BJ (cell line): ENCODE results near the gene EMP1. TPM values are rescaled to one million over a fixed set of nuclear protein-coding genes. Genes with fewer than 3 reads are reported as not detected.

Experiments used
- CTCF ChIA-PET: fragments of 350-600 bp; formaldehyde crosslinking; extraction: SDS; loops from one replicate; lab custom pipeline; 2021; ENCODE audit warnings: antibody characterized with exemption, inconsistent platforms; lab: Yijun Ruan, JAX
- POLR2A ChIA-PET: fragments of 300-600 bp; sonication (Branson Sonifier 250); formaldehyde crosslinking; extraction: SDS; loops from one replicate; lab custom pipeline; 2021; ENCODE audit warnings: antibody characterized with exemption; lab: Charles Lee
- DNase-seq: peaks from one replicate; pipeline ENCODE4 v3.0.0-alpha.2; 2011; ENCODE audit warnings: low read depth
- H3K27me3 ChIP-seq: 2 replicates; pipeline ENCODE4 v1.6.0; 2011; ENCODE audit warnings: low read length; ENCODE audit not compliant: control insufficient read depth, insufficient read depth
- H3K36me3 ChIP-seq: 2 replicates; pipeline ENCODE4 v1.5.1; 2011; ENCODE audit warnings: low read length; ENCODE audit not compliant: control insufficient read depth, insufficient read depth
- H3K4me3 ChIP-seq: 2 replicates; pipeline ENCODE4 v1.5.1; 2011; ENCODE audit warnings: low read depth, mild to moderate bottlenecking, control low read depth, low read length
- polyA plus RNA-seq: library from polyadenylated mRNA; depleted of rRNA; stranded (reverse); fragments of >200 nt; gene quantifications from 2 replicates; pipeline ENCODE4 v1.2.3, GENCODE V29; 2011
- TF ChIP-seq, protein P1 (sequence below): IDR thresholded peaks from 2 replicates; pipeline ENCODE4 v1.5.1; 2011; ENCODE audit warnings: low read depth, mild to moderate bottlenecking, control low read depth, inconsistent platforms, low read length, moderate library complexity; ENCODE audit not compliant: insufficient read depth

The EMP1 gene
- polyA plus RNA-seq, 1 experiment: 258 TPM

DNA sequence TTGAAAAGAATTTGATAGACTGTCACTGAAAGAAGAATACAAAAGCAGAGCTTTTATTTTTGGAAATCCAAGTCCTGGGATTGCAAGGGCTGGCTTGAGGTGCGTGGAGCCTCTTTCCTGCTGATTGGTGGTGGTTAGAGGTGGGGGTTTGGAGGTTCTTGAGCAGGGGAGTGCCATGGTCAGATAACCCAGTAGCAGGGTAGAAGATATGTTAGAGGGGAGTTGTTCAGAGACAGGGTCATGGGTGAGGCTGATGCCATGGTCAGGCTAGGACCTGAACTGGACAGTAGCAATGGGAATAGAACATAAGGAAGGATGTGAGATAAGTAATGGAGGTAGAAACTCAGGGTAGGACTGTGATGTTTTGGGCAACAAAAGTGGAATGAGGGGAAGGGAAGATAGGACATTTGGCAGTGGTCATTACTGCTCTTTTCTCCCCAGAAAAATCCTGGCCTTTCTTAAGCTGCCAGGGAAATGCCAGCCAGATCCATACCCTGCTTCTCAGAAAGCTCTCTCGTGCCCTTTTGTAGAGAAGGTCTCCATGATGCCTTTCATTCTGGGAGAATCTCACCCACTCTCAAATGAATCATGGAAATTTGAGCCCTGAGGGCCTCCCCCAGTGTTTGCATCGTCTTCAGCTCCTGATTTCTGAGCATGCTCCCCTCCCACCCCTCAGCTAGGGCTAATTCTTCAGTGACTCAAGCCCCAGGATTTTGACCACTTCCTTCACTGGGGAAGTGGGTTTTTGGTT lies 9.5 kb downstream of the EMP1 start:
- CTCF ChIA-PET: interaction anchor here (0.7 to 7.9 kb wide), 5 partner anchors 17 to 182 kb away, joined by 3 to 99 read pairs (median 3); no protein-coding TSS in a partner anchor
- Histone ChIP-seq H3K4me3 (no peak overlapping the region), H3K36me3 (no peaks in the 10 kb centered on the region), H3K27me3 (no peaks in the 10 kb centered on the region)
- POLR2A ChIA-PET: interaction anchor here (0.7 to 1.2 kb wide), 5 partner anchors 8 to 33 kb away, joined by 3 to 7 read pairs (median 5); partner anchors contain the start of gene EMP1
- TF ChIP-seq, protein P1, sequence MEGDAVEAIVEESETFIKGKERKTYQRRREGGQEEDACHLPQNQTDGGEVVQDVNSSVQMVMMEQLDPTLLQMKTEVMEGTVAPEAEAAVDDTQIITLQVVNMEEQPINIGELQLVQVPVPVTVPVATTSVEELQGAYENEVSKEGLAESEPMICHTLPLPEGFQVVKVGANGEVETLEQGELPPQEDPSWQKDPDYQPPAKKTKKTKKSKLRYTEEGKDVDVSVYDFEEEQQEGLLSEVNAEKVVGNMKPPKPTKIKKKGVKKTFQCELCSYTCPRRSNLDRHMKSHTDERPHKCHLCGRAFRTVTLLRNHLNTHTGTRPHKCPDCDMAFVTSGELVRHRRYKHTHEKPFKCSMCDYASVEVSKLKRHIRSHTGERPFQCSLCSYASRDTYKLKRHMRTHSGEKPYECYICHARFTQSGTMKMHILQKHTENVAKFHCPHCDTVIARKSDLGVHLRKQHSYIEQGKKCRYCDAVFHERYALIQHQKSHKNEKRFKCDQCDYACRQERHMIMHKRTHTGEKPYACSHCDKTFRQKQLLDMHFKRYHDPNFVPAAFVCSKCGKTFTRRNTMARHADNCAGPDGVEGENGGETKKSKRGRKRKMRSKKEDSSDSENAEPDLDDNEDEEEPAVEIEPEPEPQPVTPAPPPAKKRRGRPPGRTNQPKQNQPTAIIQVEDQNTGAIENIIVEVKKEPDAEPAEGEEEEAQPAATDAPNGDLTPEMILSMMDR: no peak
- peak; percentile 94 for DNase-seq

DNA sequence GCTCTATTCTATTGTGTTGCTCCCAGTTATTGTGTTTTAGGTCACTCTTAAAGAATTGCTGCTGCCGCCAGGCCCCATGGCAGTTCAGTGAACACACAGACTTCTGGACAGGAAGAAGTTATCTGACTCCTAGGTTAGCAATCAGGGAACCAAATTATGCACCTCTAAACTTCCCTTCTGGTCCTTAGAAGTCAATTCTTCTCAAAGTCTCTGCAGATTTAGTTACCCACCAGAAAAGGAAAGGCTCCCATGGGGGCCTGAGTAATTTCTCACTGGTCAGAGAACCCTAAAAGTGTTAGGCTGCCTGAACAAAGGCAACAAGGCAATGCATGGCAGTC lies 10.0 kb downstream of the EMP1 start:
- no peaks in the 10 kb centered on the region for H3K36me3 ChIP-seq
- CTCF ChIA-PET: interaction anchor here (1.3 to 7.9 kb wide), 4 partner anchors 10 to 182 kb away, joined by 4 to 99 read pairs (median 10); no protein-coding TSS in a partner anchor

DNA sequence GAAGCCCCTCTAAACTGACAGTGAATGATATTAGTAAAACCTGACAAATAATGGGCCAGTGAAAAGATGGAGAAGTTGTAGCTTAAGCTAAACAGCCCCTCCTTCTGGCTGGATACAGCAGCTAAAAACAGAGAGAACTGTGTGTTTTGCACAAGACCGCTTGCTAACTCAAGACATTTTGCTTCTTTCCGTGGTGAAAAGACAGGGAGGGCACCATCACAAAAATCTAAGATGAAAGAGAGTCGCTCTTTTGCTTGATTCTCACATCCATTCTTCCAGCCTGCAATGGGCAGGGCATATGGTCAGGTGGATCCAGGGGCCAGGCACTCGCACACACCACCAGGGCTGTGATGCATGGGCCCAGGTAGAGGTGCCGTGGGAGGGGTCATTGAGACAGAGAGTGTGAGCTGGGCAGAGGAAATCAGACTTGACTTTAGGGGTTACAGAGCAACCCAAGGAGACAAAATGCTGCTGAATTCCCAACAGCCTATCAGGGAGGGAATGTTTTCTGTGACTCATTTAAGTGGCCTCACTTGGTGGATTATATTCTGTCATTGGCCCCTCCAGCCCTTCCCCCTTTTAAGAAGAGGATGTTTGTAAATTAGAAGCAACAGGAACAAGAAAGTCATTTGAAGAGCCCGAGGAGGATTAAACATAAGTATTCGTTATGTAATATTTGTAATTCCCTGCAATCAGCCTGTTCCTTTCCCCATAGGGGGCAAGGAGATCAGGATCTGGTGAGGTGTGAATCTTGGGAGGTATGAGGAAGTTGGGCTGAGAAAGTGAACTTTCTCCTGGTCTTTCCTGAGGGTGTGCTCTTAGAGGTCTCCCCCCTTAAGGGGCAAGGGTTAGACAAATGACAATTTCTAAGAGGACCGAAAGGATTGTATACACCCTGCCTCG lies 12.3 kb downstream of the EMP1 start:
- H3K36me3 ChIP-seq: peaks cover 6% of the 10 kb centered on the region
- CTCF ChIA-PET: interaction anchor here (0.9 to 7.9 kb wide), 8 partner anchors 9 to 184 kb away, joined by 3 to 99 read pairs (median 4); no protein-coding TSS in a partner anchor
- no peaks in the 10 kb centered on the region for H3K27me3 ChIP-seq
- POLR2A ChIA-PET: interaction anchor here (0.7 kb wide), 1 partner anchor 11 kb away, joined by 4 read pairs; no protein-coding TSS in a partner anchor
- no peak overlapping the region for H3K4me3 ChIP-seq
- TF ChIP-seq, protein P1: peak; percentile 54
- no peak for DNase-seq

More for the DNA sequence above, 10.0 kb downstream of the EMP1 start:
- POLR2A ChIA-PET: interaction anchor here (0.8 to 1.2 kb wide), 4 partner anchors 9 to 33 kb away, joined by 3 to 7 read pairs (median 4); no protein-coding TSS in a partner anchor
- Histone ChIP-seq H3K27me3 (no peaks in the 10 kb centered on the region), H3K4me3 (no peak overlapping the region)
- DNase-seq: no peak
- TF ChIP-seq, protein P1: no peak

DNA sequence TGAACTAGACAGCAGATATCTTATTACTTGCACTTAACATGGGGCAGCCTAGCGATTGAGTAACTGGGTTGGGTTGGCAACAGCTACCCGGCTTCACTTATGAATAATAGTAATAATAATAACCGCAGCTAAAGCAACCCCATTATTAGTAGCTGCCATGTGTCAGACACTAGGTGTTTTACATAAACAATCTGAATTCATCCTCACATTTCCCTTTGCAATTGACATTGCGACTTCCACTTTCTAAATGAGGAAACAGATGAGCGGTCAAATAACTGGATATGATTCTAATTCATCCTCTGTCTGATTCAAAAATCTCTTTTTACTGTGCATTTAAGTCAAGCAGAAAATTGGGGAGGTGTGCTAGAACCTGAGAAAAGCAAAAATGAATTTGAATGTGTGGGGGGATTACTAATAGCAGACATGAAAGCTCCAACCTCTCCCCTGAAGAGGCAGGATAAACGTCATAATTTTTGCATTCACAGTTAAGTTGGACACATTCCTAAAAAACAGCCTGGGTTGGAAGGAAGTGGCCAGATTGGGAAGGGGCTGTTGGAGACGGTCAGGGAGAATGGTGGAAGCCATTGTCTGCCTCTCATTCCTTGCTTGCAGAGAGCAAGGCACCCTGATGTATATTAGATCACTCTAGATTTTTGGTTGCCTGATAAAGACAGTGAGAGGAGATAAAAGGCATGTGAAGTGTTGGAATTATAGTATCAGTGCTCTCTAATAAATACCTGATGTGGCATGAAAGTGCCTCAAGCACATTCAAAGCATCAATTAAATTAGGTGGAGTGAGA lies 13.1 kb downstream of the EMP1 start:
- CTCF ChIA-PET: interaction anchor here (0.8 to 7.9 kb wide), 7 partner anchors 12 to 336 kb away, joined by 3 to 99 read pairs (median 5); no protein-coding TSS in a partner anchor
- POLR2A ChIA-PET: interaction anchor here (0.7 kb wide), 1 partner anchor 12 kb away, joined by 4 read pairs; no protein-coding TSS in a partner anchor
- Histone ChIP-seq H3K4me3 (no peak overlapping the region), H3K27me3 (no peaks in the 10 kb centered on the region), H3K36me3 (peaks cover 13% of the 10 kb centered on the region)
- TF ChIP-seq, protein P1: no peak
- DNase-seq: no peak
